Measurements from ENCODE around the gene APPL1.

APPL1 gene, protein sequence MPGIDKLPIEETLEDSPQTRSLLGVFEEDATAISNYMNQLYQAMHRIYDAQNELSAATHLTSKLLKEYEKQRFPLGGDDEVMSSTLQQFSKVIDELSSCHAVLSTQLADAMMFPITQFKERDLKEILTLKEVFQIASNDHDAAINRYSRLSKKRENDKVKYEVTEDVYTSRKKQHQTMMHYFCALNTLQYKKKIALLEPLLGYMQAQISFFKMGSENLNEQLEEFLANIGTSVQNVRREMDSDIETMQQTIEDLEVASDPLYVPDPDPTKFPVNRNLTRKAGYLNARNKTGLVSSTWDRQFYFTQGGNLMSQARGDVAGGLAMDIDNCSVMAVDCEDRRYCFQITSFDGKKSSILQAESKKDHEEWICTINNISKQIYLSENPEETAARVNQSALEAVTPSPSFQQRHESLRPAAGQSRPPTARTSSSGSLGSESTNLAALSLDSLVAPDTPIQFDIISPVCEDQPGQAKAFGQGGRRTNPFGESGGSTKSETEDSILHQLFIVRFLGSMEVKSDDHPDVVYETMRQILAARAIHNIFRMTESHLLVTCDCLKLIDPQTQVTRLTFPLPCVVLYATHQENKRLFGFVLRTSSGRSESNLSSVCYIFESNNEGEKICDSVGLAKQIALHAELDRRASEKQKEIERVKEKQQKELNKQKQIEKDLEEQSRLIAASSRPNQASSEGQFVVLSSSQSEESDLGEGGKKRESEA

GRCh38 chr3:57227204-57227929 lies at the start of gene APPL1:
APPL1 (plus strand) TSS chr3:57227729; CDS start chr3:57227884, 155 bp downstream.
- DNase-seq (ENCODE audit: low read depth in 3 of 3): peak; percentile 76

DNA sequence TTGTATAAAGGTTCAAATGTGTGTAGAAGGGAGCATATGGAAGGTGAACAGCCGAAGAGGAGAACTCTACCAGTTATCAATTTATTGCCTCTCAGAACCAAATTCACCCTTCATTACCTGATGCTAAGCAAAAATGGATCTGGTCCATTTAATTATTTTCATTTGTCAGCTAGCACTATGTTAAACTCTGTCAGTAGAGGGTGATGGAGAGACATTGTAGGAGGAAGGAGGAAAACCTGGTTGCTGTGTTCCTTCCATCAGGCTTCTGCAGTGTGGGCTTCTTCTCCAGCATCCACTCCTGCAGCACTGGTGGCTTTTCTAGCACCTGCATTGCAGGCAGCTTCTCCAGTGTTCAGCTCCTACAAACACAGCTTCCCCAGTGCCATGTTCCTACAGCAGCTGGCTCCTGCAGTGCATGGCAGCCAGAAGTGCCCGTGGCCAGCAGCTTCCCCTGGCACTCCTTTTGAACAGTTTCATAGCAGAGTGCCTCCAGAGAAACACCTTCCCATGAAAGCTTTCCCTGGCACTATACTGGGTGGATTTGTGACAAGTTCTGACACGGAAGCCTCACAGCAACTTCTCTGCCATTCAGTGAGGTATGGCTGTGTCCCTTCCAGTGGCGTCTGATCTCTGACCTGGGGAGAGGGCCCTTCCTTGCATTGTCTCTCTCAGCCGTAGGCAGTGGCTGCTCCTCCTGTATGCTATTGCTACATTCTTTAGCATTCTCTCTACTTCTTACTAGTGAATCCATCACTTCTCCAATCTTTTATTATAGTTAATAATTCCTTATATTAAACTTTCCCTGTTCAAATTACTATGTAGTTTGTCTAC lies 47.7 kb upstream of the APPL1 start:
- DNase-seq (ENCODE audit: low read depth in 3 of 3): no peak

DNA sequence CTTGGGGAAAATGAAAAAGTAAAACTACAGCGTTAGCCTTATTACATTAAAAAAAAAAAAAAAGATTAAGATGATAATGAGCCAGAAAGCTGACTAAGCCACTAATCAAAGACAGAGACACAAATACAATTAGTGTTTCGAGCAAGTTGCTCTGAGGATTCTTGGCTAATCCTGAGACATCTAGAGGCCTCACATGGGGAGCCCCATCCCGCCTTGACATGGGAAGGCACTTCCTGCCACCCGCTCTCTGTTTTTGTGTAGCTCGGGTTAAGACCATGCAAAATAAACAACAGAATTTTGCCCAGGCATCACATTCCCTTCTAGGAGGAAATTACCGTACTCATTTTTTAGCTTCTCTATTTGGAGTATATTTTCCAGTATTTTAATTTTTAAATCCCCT lies 43.0 kb upstream of the APPL1 start:
- DNase-seq (ENCODE audit: low read depth in 3 of 3): no peak

DNA sequence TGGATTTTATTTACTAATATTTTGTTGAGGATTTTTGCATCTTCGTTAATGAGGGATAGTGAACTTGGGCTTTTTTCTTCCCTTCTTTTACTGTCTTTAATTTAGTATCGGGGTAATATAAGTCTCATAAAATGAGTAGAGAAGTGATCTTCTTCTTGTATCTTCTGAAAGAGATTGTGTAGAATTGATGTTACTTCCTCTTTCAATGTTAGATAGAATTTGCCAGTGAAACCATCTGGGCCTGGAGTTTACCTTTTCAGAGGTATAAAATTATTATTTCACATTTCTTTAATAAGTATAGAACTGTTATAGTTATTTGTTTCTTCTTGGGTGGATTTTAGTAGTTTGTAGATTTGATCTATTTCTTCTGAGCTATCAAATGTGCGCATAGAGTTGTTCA lies 35.5 kb upstream of the APPL1 start:
- DNase-seq (ENCODE audit: low read depth in 3 of 3): no peak

DNA sequence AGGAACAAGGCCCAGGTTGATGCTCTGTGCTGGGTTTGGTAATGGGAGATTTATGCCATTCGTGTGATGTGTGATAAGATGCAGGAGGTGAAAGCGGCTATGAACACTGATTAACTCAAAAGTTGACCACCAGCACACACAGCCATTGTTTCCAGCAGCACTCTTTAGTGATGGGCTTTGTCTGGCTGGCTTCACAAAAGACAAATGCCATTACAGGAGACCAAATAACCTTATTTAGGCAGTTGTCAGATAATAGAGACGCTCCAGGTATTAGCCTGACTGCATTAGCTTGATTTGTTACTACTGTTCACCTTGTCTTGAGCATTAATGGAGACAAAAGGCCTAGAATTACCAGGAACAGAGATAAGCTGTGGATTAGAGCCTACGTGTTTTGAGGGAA lies 32.9 kb upstream of the APPL1 start:
- no peak for DNase-seq (ENCODE audit: low read depth in 3 of 3)

DNA sequence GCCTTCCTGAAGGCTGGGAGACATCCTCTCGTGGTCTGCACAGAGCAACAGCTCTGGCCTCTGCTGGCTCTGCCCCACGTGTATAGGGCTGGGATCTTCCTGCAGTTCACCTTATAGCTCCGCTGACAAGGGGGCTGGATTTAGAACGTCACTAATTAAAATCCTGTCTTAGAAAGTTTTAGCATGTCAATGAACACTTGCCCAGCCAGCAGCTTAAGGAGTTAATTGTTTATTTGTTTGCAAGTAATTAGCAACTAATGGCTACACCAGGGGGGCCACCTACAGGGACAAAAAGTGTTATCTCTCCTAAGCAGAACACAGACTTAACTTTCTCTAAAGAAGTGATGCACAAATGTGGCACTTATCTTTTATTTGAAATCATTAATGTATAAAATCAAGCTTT lies 27.6 kb upstream of the APPL1 start, which contains the start of gene HESX1:
Gene HESX1, minus strand, starts transcription at position 84 of the 403 bp plus-strand sequence. Its CDS starts 60 bp downstream, at position 24.
- no peak for DNase-seq (ENCODE audit: low read depth in 3 of 3)

- DNase-seq (ENCODE audit: low read depth in 3 of 3): no peak
Observed at GRCh38 chr3:57206423-57206822, 21.1 kb upstream of the APPL1 start.

GRCh38 chr3:57221883-57222282 lies 5.6 kb upstream of the APPL1 start:
- no peak for DNase-seq (ENCODE audit: low read depth in 3 of 3)

DNA sequence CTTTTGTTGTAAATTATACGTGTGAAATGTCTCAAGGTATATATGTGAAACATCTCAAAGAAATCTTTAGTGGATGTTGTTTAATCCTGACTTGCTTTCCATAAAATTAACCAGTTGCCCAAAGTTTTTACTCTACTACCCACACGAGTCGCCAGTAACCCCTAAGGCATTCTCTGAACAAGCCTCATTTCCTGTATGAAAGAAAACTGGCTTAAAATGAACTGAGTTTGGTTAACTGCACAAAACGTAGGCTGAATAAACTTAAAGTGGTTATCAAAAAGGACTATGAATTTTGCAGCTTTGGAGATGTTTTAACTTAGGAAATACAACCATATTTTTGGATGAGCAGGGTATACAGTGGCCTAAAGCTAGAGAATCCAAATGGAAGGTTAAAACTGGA lies 2.7 kb upstream of the APPL1 start:
- no peak for DNase-seq (ENCODE audit: low read depth in 3 of 3)

DNA sequence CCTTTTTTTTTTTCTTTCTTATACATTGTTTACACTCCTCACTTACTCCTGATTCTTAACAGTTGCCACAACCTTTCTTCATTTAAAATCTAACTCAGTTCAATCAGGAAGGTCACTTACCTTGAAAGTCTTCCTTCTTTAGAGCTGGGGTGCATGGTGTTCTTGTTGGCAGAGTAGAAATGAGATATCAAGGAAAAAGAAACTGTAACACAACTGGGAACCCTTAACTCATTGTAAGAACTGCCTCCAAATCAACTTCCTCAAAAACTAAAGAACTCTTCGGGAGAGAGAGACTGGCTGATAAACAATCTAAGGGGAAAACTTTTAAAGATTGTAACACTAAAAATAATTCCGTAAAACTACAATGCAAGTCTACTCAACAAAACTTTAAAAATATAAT lies 1.4 kb upstream of the APPL1 start:
- no peak for DNase-seq (ENCODE audit: low read depth in 3 of 3)

- DNase-seq (ENCODE audit: low read depth in 3 of 3): peak; percentile 7 to 14 (median 13)
Observed at GRCh38 chr3:57227930-57228751, 612 bp downstream of the APPL1 start.

- no peak for DNase-seq (ENCODE audit: low read depth in 3 of 3)
Observed at GRCh38 chr3:57230006-57230405, 2.5 kb downstream of the APPL1 start.

- DNase-seq (ENCODE audit: low read depth in 3 of 3): no peak
Observed at GRCh38 chr3:57233799-57234198, 6.3 kb downstream of the APPL1 start.

DNA sequence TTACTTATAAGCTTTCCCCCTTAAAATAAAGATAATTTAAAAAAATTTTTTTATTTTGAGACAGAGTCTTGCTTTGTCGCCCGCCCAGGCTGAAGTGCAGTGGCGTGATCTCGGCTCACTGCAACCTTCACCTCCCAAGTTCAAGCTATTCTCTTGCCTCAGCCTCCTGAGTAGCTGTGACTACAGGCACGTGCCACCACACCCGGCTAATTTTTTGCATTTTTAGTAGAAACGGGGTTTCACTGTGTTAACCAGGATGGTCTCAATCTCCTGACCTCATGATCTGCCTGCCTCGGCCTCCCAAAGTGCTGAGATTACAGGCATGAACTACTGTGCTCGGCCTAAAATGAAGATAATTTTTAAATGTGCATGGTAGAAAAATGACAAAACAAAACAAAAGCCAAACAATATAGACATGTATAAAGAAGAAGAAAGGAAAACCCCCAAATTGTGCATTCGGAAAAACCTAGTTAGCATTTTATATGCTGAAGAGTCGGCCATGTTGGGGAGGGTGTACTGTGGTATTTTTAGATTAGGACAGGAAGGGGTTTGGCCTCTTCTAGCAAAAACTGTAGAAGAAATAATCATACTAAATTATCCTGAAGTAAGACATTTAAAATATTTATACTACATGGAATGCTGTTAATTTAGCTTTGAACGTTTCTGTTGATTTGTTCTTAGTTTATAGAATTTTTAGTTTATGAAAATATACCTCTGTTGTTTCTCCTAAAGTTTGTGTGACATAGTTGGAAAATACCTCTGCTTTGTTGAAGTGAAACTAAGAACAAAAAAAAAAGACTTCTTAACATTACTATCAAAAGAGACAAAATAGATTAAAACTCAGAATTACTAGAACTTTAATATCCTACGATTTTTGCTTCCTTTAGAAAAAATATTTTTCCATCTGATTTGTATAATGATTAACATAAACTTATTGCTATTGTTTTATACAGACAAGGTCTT lies 7.4 kb downstream of the APPL1 start:
- DNase-seq (ENCODE audit: low read depth in 3 of 3): no peak

GRCh38 chr3:57244946-57245345 lies 17.4 kb downstream of the APPL1 start:
- DNase-seq (ENCODE audit: low read depth in 3 of 3): no peak

DNA sequence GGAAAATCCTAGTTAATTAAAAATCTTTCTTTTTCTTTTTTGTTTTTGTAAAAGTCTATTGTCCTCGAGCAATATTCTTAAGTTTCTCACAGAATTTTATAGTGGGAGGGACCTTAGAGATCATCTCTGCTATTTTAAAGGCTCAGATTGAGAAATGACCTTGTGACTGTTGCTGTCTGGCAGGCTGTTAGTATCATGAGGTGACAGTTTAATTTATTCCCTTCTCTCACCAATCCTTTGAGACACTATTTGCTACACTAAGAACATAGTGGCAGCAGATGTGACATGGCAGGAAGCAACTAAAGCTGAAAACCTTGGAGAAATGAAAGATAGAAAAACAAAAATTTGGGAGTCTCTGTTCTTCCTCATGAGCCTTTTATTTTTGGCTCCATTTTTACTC lies 24.9 kb downstream of the APPL1 start:
- no peak for DNase-seq (ENCODE audit: low read depth in 3 of 3)

GRCh38 chr3:57256844-57257243 lies 29.3 kb downstream of the APPL1 start:
- DNase-seq (ENCODE audit: low read depth in 3 of 3): no peak

GRCh38 chr3:57257678-57258077 lies 30.1 kb downstream of the APPL1 start:
- DNase-seq (ENCODE audit: low read depth in 3 of 3): no peak

DNA sequence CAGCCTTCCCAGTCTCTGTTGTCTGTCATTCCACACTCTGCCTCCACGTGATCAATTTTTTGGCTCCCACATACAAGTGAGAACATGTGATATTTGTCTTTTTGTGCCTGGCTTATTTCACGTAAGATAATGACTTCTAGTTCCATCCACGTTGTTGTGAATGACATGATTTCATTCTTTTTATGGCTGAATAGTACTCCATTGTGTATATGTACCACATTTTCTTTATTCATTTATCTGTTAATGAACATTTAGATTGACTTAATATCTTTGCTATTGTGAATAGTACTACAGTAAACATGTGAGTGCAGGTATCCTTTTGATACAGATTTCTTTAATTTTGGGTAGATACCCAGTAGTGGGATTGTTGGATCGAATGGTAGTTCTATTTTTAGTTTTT lies 33.6 kb downstream of the APPL1 start:
- no peak for DNase-seq (ENCODE audit: low read depth in 3 of 3)
